ENCODE data around the gene LMO1.
A peak's percentile ranks its signal among the peaks of the same experiment; 100 is the strongest.

The LMO1 gene

DNA sequence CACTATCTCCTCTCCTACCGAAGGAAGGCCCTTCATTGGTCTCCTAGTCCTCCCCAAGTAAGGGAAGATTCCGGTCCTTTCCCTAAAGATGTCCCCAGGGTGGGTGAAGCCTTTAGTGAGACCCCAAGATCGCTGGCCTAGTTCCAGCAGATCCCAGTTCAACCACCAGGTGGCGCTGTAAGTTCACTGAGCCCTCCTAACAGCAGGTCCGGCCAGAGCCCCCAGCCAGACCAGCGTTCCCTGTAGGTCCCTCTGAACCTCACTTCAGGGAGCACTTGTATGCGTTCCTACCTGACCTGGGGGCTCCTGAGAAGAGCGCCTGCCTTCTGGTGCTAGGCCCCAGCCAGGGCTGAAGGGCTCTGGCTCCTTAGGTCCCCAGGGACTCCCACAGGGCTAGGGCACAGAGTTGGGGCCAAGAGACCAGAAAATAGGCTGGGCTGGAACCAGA, 38.1 kb downstream of the LMO1 start:
- peak; percentile 91 for DNase-seq (ENCODE audit: insufficient read length, low spot score)
- TF ChIP-seq, protein P1, sequence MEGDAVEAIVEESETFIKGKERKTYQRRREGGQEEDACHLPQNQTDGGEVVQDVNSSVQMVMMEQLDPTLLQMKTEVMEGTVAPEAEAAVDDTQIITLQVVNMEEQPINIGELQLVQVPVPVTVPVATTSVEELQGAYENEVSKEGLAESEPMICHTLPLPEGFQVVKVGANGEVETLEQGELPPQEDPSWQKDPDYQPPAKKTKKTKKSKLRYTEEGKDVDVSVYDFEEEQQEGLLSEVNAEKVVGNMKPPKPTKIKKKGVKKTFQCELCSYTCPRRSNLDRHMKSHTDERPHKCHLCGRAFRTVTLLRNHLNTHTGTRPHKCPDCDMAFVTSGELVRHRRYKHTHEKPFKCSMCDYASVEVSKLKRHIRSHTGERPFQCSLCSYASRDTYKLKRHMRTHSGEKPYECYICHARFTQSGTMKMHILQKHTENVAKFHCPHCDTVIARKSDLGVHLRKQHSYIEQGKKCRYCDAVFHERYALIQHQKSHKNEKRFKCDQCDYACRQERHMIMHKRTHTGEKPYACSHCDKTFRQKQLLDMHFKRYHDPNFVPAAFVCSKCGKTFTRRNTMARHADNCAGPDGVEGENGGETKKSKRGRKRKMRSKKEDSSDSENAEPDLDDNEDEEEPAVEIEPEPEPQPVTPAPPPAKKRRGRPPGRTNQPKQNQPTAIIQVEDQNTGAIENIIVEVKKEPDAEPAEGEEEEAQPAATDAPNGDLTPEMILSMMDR (IDR thresholded peaks at IDR 0.05; ENCODE audit: insufficient read depth, missing control alignments), result peak; percentile 84
- FAIRE-seq, result no peak

DNA sequence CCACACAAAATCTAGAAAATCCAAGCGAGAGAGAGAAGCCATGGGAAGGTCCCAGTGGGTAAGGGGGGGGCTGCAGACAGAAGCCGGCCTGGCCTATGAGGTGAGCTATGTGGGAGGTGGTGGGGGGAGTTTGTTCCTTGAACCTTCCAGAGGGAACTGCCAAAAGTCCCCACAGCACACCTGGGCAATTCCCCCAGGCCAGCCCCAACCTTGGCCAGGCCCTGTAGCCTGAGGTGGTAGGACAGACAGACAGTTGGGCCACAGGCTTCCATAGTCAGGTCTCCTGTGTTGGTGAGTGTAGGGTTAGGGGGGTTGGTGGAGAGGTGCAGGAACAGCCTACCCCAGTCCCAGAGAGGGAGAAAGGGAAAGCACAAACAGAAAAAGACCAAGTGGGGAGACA, 39.0 kb downstream of the LMO1 start:
- TF ChIP-seq, protein P1 (IDR thresholded peaks at IDR 0.05; ENCODE audit: insufficient read depth, missing control alignments), result no peak
- no peak for FAIRE-seq
- no peak for DNase-seq (ENCODE audit: insufficient read length, low spot score)

DNA sequence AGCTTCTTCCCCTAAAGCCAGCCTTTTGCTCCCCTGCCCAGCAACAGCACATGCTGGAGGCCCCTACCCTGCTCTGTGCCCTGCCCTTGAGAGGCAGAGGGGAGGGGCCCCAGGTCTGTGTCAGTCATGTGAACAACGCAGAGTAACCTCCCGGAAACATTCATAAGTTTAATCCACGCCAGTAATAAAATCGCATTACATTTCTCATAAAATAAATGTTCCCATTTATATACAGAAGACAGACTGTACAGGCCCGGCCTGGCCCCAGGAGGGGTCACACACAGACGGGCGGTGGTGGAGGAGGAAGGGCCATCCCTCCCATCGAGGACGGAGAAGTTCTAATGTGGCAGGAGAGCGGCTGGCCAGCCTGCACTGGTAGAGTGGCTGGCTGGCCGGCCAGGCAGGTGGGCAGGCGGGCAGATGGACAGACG, 39.5 kb downstream of the LMO1 start:
- DNase-seq (ENCODE audit: insufficient read length, low spot score) (no peak), FAIRE-seq (no peak)
- TF ChIP-seq, protein P1 (IDR thresholded peaks at IDR 0.05; ENCODE audit: insufficient read depth, missing control alignments), result no peak

DNA sequence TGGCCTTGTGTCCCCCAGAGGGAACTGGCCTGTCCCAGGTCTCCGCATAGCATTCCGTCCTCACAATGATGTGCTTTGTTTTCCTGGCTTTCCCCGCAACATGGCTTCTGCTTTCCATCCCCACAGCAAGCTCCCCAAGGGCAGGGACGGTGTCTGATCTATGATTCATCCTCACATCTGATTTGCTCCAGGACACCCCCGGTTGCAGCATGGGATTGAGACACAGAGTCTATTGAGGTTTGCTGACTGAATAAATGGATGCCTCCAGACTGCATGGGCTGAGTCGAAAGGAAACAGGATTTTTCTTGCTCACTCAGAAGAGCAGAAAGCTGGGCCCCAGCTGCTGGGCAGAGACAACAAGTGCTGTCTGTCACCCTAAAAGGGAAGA, 40.2 kb downstream of the LMO1 start:
- no peak for DNase-seq (ENCODE audit: insufficient read length, low spot score)
- no peak for FAIRE-seq
- TF ChIP-seq, protein P1 (IDR thresholded peaks at IDR 0.05; ENCODE audit: insufficient read depth, missing control alignments), result no peak

DNA sequence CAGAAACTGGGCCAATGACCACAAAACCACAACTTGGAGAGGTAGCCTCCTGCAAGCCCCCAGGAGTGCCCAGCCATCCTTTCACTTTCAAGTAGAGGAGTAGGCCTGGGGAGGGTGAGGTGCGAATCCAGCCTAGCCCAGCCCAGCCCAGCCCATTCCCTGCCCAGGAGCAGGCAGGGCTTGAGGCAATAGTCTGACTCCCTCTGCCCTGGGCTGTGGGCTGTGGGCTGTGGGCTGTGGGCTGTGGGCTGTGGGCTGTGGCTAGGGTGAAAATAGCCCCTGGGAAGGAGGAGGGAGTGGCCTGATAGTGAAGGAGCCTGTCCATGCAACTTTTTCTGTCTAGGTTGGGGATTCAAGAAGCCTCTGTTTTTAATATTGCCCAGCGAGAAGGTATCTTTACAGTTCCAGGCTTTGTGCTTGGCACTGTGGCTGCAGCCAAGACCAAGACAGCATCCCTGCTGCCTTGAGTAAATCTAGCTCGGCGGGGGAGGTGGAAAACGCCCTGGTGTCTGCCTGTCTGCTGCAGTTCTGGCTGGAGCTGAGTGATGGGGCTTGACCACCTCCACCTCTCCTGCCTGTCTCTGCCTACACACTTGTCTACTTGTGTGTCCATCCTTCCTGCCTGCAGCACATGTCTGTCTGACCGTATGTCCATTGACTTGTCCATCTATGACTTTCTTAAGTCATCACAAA, 40.7 kb downstream of the LMO1 start:
- FAIRE-seq (no peak), DNase-seq (ENCODE audit: insufficient read length, low spot score) (no peak)
- TF ChIP-seq, protein P1 (IDR thresholded peaks at IDR 0.05; ENCODE audit: insufficient read depth, missing control alignments), result no peak

DNA sequence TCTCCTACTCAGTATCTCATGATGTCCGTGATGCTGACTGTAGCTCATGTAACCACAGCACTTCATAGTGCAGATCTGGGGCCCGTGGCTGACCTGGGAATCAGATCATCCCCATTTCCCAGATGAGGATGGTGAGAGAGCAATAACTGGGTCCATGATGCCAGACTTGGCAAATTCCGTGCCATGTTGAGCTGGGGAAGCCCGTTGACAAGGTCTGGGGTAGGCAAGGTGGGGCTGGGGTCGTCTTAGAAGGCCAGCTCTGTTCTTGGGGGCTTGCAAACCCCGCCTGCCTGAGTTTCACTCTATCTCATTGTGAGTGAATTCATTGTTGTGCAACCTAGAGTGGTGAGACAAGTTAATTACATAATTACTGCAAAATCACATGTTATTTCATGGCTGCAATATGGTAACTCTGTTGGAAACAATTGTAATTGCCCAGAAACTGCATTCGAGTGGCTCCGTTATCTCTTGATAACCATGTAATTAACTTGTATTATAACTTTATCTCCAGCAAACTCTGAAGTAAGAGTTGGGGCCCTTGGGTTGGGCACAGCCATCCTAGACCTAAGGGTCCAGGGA, 41.7 kb downstream of the LMO1 start:
- FAIRE-seq, result no peak
- no peak for DNase-seq (ENCODE audit: insufficient read length, low spot score)
- TF ChIP-seq, protein P1 (IDR thresholded peaks at IDR 0.05; ENCODE audit: insufficient read depth, missing control alignments), result no peak

DNA sequence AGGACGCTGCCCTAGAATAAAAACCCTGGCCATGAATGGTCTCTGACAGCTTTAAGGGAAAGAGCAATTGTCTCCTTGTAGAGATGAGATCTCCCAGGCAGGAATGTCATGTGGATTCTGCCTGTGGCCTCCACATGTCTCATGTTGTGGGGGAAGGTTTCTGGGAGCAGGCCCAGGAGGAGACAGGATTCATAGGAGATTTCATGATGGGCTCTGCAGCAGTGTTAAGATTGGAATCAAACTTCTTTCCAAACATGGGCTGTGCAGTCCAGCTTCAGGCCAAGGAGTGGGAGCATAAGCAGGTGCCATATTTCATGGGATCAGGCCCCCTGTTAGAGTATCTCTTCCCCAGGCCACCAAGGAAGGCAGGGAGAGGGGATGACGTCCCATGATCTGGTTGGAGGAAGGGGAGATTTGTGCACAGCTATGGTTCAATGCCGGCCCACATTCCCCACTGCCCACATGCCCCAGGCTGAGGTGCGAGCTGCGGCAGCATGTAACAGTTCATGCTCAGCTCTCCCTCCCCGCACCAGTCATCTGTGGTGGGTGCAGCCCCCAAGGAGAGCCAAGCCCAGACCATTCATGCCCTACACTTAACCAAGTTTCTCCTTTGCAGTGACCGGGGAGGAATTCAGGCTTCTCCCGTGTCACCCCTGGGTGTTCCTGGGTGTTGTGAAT, 42.5 kb downstream of the LMO1 start:
- DNase-seq (ENCODE audit: insufficient read length, low spot score), result no peak
- TF ChIP-seq, protein P1 (IDR thresholded peaks at IDR 0.05; ENCODE audit: insufficient read depth, missing control alignments), result no peak
- no peak for FAIRE-seq

All from D721Med (cell line).